Panc1 (cell line): ENCODE data around the gene LYST.

Source experiments
- SIN3A ChIP-seq: IDR thresholded peaks from 2 replicates; pipeline ENCODE4 v1.6.1; 2012; ENCODE audit warnings: low read depth, mild to moderate bottlenecking, low read length, moderate library complexity, borderline replicate concordance; ENCODE audit not compliant: insufficient read depth
- TCF7L2 ChIP-seq: IDR thresholded peaks from 2 replicates; pipeline ENCODE4 v1.6.1; 2011; ENCODE audit warnings: mild to moderate bottlenecking, low read depth, low read length, inconsistent platforms

DNA sequence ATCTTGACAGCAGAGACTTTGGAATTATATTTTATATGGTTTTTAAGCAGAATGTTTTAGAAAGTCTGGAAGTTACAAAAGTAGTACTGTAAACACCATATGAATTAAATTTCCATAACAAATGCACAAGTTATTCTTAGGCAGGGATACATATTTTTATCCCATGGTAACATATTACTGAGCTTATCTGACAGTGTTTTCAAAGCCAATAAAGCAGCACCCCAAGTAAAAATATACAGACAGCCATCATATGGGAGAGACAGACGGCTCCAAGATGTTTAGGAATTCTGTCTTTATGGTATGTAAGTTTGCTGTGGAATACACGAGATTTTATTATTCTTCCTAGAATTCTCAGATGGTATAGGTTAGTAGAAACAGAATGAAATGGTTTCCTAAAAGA lies 205.1 kb downstream of the LYST start:
- TF ChIP-seq SIN3A (no peak), TCF7L2 (no peak)
